NT2/D1 (cell line): Measurements from ENCODE around the gene RASGRP2.

Experiments used
- SUZ12 ChIP-seq: IDR thresholded peaks from 2 replicates; pipeline ENCODE4 v1.6.1; 2011; ENCODE audit not compliant: insufficient read length, insufficient read depth; ENCODE audit errors: extremely low read depth
- YY1 ChIP-seq: IDR thresholded peaks from 2 replicates; pipeline ENCODE4 v1.6.1; 2011; ENCODE audit not compliant: insufficient read length, insufficient read depth
- ZNF274 ChIP-seq: IDR thresholded peaks from 2 replicates; pipeline ENCODE4 v1.6.1; 2011; ENCODE audit warnings: mild to moderate bottlenecking, low read depth, low read length

DNA sequence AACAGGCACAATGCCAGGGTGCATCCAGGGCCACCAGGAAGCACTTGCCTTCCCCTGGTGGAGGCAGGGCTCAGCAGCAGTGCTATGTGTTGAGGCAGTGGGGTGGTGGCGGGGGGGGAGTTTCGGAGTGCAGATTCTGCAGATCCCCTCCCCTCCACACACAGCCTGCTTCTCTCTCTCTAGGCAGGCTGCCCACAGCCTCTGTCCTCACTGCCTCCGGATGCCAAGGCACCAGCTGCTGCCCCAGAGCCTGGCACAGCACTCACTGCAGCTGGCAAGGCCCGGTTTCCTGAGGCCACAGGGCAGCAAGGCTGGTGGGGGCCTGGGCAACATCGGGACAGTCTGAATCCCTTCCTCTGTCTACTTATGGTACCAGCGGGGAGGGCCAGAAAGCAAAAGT lies 56.7 kb downstream of the RASGRP2 start:
- TF ChIP-seq SUZ12 = no peak
- no peak for TF ChIP-seq YY1
- no peak for TF ChIP-seq ZNF274
